Measurements from ENCODE around the gene EHD4.

Gene EHD4

DNA sequence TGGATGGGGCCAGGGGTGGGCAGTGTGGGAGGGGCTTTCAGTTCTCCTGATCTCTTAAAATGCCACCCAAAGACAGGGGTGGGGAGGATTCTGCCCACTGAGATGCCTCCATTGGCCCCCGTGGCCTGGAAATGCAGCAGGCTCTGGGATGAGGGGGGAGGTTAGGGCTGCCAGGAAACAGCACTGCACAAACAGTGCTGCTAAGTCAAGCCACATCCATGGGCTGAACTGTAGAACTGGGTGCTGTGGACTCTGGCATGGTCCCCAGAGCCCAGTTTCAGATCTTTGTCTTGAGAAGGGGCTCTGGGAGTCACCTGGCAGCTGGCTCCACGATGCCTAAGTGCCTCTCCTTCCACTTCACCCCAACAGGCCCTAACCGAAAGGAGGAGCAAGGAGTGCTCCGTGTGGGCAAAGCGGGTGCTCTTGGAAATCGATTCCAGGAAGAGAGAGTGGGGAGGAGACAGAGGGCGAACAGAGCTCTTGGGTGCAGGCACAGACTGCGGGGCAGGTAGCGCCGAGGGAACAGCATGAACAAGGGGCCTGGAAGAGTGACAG, 40.6 kb upstream of the EHD4 start:
- in situ Hi-C loops (cut with HindIII; ENCODE audit: low sequenced_read_pairs): no loop called here
- TF ChIP-seq, protein P1, sequence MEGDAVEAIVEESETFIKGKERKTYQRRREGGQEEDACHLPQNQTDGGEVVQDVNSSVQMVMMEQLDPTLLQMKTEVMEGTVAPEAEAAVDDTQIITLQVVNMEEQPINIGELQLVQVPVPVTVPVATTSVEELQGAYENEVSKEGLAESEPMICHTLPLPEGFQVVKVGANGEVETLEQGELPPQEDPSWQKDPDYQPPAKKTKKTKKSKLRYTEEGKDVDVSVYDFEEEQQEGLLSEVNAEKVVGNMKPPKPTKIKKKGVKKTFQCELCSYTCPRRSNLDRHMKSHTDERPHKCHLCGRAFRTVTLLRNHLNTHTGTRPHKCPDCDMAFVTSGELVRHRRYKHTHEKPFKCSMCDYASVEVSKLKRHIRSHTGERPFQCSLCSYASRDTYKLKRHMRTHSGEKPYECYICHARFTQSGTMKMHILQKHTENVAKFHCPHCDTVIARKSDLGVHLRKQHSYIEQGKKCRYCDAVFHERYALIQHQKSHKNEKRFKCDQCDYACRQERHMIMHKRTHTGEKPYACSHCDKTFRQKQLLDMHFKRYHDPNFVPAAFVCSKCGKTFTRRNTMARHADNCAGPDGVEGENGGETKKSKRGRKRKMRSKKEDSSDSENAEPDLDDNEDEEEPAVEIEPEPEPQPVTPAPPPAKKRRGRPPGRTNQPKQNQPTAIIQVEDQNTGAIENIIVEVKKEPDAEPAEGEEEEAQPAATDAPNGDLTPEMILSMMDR (IDR thresholded peaks at IDR 0.05; ENCODE audit: low read depth, low read length): no peak
- no peak for DNase-seq (ENCODE audit: low read depth, low spot score)
- no peak overlapping the region for H3K4me3 ChIP-seq (ENCODE audit: low read depth, low read length)

DNA sequence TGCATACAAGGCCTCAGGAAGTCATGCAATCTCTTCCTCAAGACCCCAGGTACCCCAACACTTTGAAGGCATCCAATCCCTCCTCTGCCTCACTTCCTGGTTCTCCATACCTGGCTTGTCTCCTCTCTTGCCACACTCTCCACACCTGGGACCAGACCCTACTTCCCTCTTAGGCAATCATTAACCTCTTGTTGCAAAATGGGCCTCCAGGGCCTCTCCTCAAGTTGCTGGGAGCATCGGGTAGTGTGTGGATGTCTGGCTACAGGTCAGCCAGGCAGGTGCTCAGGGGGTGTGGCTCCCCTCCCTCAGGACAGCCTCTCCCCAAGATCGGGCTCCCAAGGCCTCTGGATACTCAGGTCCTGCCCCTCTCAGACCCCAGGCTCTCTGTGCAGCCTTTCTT, 39.9 kb upstream of the EHD4 start:
- TF ChIP-seq, protein P1 (IDR thresholded peaks at IDR 0.05; ENCODE audit: low read depth, low read length): no peak
- H3K4me3 ChIP-seq (ENCODE audit: low read depth, low read length): no peak overlapping the region
- DNase-seq (ENCODE audit: low read depth, low spot score): no peak
- in situ Hi-C loops (cut with HindIII; ENCODE audit: low sequenced_read_pairs): no loop called here

DNA sequence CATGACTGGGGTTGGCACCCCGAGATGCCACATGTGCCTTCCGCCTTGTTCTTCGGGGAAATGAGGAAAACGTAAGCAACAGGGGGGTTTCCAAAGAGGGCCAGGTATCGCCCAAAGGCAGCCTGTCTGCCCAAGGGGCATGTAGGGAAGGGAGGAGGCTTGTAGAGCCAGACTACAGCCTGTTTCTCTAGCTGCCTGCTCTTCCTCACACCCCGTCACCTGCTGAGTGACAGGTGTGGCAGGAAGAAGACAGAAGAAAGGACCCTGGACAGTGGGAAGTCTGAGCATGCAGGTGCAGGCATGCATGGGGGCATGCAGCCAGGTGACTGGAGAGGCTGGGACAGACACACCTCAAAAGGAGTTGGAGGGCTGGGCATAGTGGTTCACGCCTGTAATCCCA, 38.7 kb upstream of the EHD4 start:
- H3K4me3 ChIP-seq (ENCODE audit: low read depth, low read length): no peak overlapping the region
- in situ Hi-C loops (cut with HindIII; ENCODE audit: low sequenced_read_pairs): no loop called here
- DNase-seq (ENCODE audit: low read depth, low spot score): no peak
- TF ChIP-seq, protein P1 (IDR thresholded peaks at IDR 0.05; ENCODE audit: low read depth, low read length): no peak

DNA sequence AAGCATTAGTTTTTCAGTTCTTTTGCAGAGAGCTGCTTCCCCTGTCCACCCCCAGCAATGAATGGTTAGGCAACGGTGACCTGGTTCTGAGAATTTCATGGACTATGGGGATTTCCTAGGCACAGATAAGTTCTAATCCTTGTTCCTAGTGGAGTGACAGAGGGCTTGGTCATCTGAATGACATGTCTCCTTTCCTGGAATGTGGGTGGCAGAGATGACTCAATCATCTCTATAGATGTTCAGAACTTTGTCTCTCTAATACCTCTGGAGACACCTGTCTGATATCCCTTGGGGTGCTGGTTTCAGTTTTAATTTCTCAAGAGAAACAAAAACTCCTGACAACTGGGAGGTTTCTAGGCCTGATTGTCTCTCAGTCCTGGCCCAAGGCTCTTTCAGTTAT, 38.1 kb upstream of the EHD4 start:
- H3K4me3 ChIP-seq (ENCODE audit: low read depth, low read length): no peak overlapping the region
- in situ Hi-C loops (cut with HindIII; ENCODE audit: low sequenced_read_pairs): no loop called here
- TF ChIP-seq, protein P1 (IDR thresholded peaks at IDR 0.05; ENCODE audit: low read depth, low read length): no peak
- no peak for DNase-seq (ENCODE audit: low read depth, low spot score)

DNA sequence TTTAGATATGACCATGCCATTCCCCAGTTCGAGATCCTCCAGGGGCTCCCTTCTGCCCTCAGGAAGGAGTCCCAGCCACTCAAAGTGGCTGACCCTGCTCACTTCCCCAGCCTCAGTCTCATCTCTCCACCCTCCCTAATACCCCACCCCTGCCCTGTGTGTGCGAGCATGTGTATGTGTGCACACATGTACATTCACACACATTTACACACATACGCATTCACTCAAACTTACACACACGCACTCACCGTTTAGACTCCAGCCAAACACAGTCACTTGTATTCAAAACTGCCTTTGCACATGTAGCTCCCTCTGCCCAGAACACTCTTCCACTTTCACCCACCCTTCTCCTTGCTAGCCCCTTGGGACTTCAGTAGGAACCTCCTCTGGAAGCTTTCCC, 37.1 kb upstream of the EHD4 start:
- in situ Hi-C loops (cut with HindIII; ENCODE audit: low sequenced_read_pairs): no loop called here
- H3K4me3 ChIP-seq (ENCODE audit: low read depth, low read length): no peak overlapping the region
- no peak for DNase-seq (ENCODE audit: low read depth, low spot score)

DNA sequence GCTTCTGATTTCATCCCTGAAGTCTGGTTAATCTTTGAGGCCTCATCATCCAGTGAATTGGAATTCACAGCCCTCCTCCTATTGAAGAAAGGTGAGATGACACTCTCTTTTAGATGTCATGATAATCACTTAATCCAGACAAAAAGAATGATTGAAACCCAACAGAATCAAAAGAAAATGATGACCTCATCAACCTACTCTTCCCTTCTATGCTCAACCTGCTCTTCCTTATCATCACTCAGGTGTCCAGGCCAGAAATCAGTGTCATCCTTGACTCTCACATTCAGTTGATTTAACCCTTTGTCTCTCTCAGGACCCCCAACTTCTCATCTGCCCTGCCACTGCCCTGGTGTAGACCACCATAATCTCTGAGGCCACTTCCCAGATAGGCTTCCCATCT, 36.7 kb upstream of the EHD4 start:
- in situ Hi-C loops (cut with HindIII; ENCODE audit: low sequenced_read_pairs): no loop called here
- TF ChIP-seq, protein P1 (IDR thresholded peaks at IDR 0.05; ENCODE audit: low read depth, low read length): no peak

More for the DNA sequence above, 37.1 kb upstream of the EHD4 start:
- TF ChIP-seq, protein P1 (IDR thresholded peaks at IDR 0.05; ENCODE audit: low read depth, low read length): no peak

DNA sequence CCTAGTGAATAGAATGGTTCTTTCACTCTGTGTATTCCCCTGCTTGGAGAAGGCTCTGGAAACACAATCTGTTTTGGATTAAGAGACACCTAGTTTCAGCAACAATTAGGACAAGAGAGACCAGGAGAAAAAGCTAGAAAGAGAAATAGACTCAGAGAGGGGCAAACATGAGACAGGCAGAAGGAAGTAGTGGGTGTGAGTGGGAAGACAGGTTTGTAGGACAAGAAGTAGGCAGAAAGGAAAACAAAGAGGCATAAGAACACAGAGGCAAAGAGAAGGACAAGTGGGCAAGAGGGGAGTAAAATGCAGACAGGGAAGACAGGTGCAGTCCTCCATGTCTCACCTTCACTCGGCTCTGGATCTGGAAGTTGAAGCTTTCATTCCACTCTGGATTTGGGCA, 35.0 kb upstream of the EHD4 start:
- in situ Hi-C loops (cut with HindIII; ENCODE audit: low sequenced_read_pairs): no loop called here
- TF ChIP-seq, protein P1 (IDR thresholded peaks at IDR 0.05; ENCODE audit: low read depth, low read length): no peak
- no peak for DNase-seq (ENCODE audit: low read depth, low spot score)
- no peak overlapping the region for H3K4me3 ChIP-seq (ENCODE audit: low read depth, low read length)

More for the DNA sequence above, 36.7 kb upstream of the EHD4 start:
- DNase-seq (ENCODE audit: low read depth, low spot score): no peak
- H3K4me3 ChIP-seq (ENCODE audit: low read depth, low read length): no peak overlapping the region
